Activated T-cell treated with anti-CD3 and anti-CD28 coated beads, Interleukin-2, amount 50 U/mL, for 4 hours (primary cell): ENCODE data around the gene ARHGAP8. TPM values are rescaled to one million over a fixed set of nuclear protein-coding genes. Genes with fewer than 3 reads are reported as not detected.
A peak's percentile ranks its signal among the peaks of the same experiment; 100 is the strongest.

Experiments
- ATAC-seq, 2 donors: fragments of 200-7000 bp; cut with Tn5 transposase; one replicate each; pipeline ENCODE4 v1.10.0; 2021
- DNase-seq: peaks from one replicate; pipeline ENCODE4 v3.0.0-alpha.2; 2020
- H3K27me3 Mint-ChIP-seq: one replicate; pipeline ENCODE4 v1.8.0; 2021; ENCODE audit warnings: low read depth, mixed read lengths
- H3K36me3 Mint-ChIP-seq: one replicate; pipeline ENCODE4 v1.8.0; 2022; ENCODE audit warnings: mixed read lengths; ENCODE audit not compliant: insufficient read depth
- H3K4me1 Mint-ChIP-seq: one replicate; pipeline ENCODE4 v1.8.0; 2021; ENCODE audit warnings: low read depth, mixed read lengths
- H3K4me3 Mint-ChIP-seq: one replicate; pipeline ENCODE4 v1.8.0; 2021; ENCODE audit warnings: mild to moderate bottlenecking, moderate library complexity, mixed read lengths
- H3K9me3 Mint-ChIP-seq: one replicate; pipeline ENCODE4 v1.8.0; 2021; ENCODE audit warnings: mixed read lengths
- total RNA-seq, 3 donors: library from RNA; stranded (reverse); gene quantifications; one replicate each; pipeline ENCODE4 v1.2.1, GENCODE V29; 2021

The ARHGAP8 gene
- total RNA-seq, 3 donors from 2014 or later = 0.53 to 2.0 (median 1.0) TPM

- H3K4me1 Mint-ChIP-seq = peaks cover 5% of the 10 kb centered on the region
- H3K36me3 Mint-ChIP-seq = no peaks in the 10 kb centered on the region
- DNase-seq = no peak
- no peaks in the 10 kb centered on the region for H3K9me3 Mint-ChIP-seq
- no peaks in the 10 kb centered on the region for H3K27me3 Mint-ChIP-seq
- H3K4me3 Mint-ChIP-seq = no peak overlapping the region
- peak in 1 of 2 donors; percentile 65 for ATAC-seq
Measured at GRCh38 chr22:44718418-44718817, 34.0 kb upstream of the ARHGAP8 start.

GRCh38 chr22:44719586-44720368 is 32.6 kb upstream of the ARHGAP8 start:
- H3K4me1 Mint-ChIP-seq = peaks cover 5% of the 10 kb centered on the region
- ATAC-seq (no peak), DNase-seq (no peak)
- peaks cover 4% of the 10 kb centered on the region for H3K36me3 Mint-ChIP-seq
- H3K4me3 Mint-ChIP-seq = no peak overlapping the region
- H3K27me3 Mint-ChIP-seq = no peaks in the 10 kb centered on the region
- no peaks in the 10 kb centered on the region for H3K9me3 Mint-ChIP-seq

GRCh38 chr22:44721213-44721612 is 31.2 kb upstream of the ARHGAP8 start:
- H3K27me3 Mint-ChIP-seq = no peaks in the 10 kb centered on the region
- DNase-seq (no peak), ATAC-seq (peak; percentile 34 to 38)
- no peaks in the 10 kb centered on the region for H3K9me3 Mint-ChIP-seq
- peaks cover 11% of the 10 kb centered on the region for H3K36me3 Mint-ChIP-seq
- no peak overlapping the region for H3K4me3 Mint-ChIP-seq
- peaks cover 5% of the 10 kb centered on the region for H3K4me1 Mint-ChIP-seq

- H3K9me3 Mint-ChIP-seq = no peaks in the 10 kb centered on the region
Measured at GRCh38 chr22:44722611-44723010, 29.8 kb upstream of the ARHGAP8 start.

GRCh38 chr22:44723801-44724200 is 28.6 kb upstream of the ARHGAP8 start:
- peaks cover 2% of the 10 kb centered on the region for H3K4me1 Mint-ChIP-seq
- H3K36me3 Mint-ChIP-seq = peaks cover 15% of the 10 kb centered on the region
- no peaks in the 10 kb centered on the region for H3K27me3 Mint-ChIP-seq
- H3K4me3 Mint-ChIP-seq = no peak overlapping the region
- no peak for DNase-seq
- no peak for ATAC-seq
- H3K9me3 Mint-ChIP-seq = no peaks in the 10 kb centered on the region

More at GRCh38 chr22:44722611-44723010, 29.8 kb upstream of the ARHGAP8 start:
- DNase-seq (no peak), ATAC-seq (no peak)
- Mint-ChIP-seq H3K36me3 (peaks cover 14% of the 10 kb centered on the region), H3K27me3 (no peaks in the 10 kb centered on the region), H3K4me1 (peaks cover 5% of the 10 kb centered on the region), H3K4me3 (no peak overlapping the region)

GRCh38 chr22:44724416-44724815 is 28.0 kb upstream of the ARHGAP8 start:
- ATAC-seq (no peak), DNase-seq (no peak)
- Mint-ChIP-seq H3K4me1 (peaks cover 3% of the 10 kb centered on the region), H3K27me3 (no peaks in the 10 kb centered on the region), H3K4me3 (no peak overlapping the region), H3K36me3 (peaks cover 15% of the 10 kb centered on the region), H3K9me3 (no peaks in the 10 kb centered on the region)

- DNase-seq (no peak), ATAC-seq (no peak)
- peaks cover 3% of the 10 kb centered on the region for H3K4me1 Mint-ChIP-seq
- no peaks in the 10 kb centered on the region for H3K27me3 Mint-ChIP-seq
- no peak overlapping the region for H3K4me3 Mint-ChIP-seq
- peaks cover 15% of the 10 kb centered on the region for H3K36me3 Mint-ChIP-seq
- no peaks in the 10 kb centered on the region for H3K9me3 Mint-ChIP-seq
Measured at GRCh38 chr22:44724859-44725258, 27.5 kb upstream of the ARHGAP8 start.

GRCh38 chr22:44726439-44726838 is 25.9 kb upstream of the ARHGAP8 start:
- Mint-ChIP-seq H3K27me3 (no peaks in the 10 kb centered on the region), H3K36me3 (peaks cover 18% of the 10 kb centered on the region), H3K9me3 (no peaks in the 10 kb centered on the region), H3K4me3 (no peak overlapping the region), H3K4me1 (peaks cover 3% of the 10 kb centered on the region)
- ATAC-seq = no peak
- DNase-seq = no peak

GRCh38 chr22:44727148-44727547 is 25.2 kb upstream of the ARHGAP8 start:
- Mint-ChIP-seq H3K36me3 (peaks cover 18% of the 10 kb centered on the region), H3K27me3 (no peaks in the 10 kb centered on the region), H3K9me3 (no peaks in the 10 kb centered on the region), H3K4me1 (peaks cover 3% of the 10 kb centered on the region), H3K4me3 (no peak overlapping the region)
- no peak for ATAC-seq
- no peak for DNase-seq

GRCh38 chr22:44727709-44728108 is 24.7 kb upstream of the ARHGAP8 start:
- ATAC-seq (no peak), DNase-seq (no peak)
- Mint-ChIP-seq H3K4me1 (peaks cover 3% of the 10 kb centered on the region), H3K9me3 (no peaks in the 10 kb centered on the region), H3K36me3 (peaks cover 18% of the 10 kb centered on the region), H3K4me3 (no peak overlapping the region), H3K27me3 (no peaks in the 10 kb centered on the region)

- H3K4me1 Mint-ChIP-seq = peaks cover 3% of the 10 kb centered on the region
- H3K9me3 Mint-ChIP-seq = no peaks in the 10 kb centered on the region
- ATAC-seq (peak in 1 of 2 donors; percentile 5), DNase-seq (no peak)
- no peak overlapping the region for H3K4me3 Mint-ChIP-seq
- H3K27me3 Mint-ChIP-seq = no peaks in the 10 kb centered on the region
- peaks cover 18% of the 10 kb centered on the region for H3K36me3 Mint-ChIP-seq
Measured at GRCh38 chr22:44728761-44729324, 23.5 kb upstream of the ARHGAP8 start.

GRCh38 chr22:44729391-44730021 is 22.9 kb upstream of the ARHGAP8 start:
- no peak overlapping the region for H3K4me3 Mint-ChIP-seq
- no peaks in the 10 kb centered on the region for H3K9me3 Mint-ChIP-seq
- no peaks in the 10 kb centered on the region for H3K27me3 Mint-ChIP-seq
- ATAC-seq (peak; percentile 54 to 59), DNase-seq (no peak)
- peaks cover 3% of the 10 kb centered on the region for H3K4me1 Mint-ChIP-seq
- H3K36me3 Mint-ChIP-seq = peaks cover 15% of the 10 kb centered on the region

GRCh38 chr22:44730022-44730393 is 22.4 kb upstream of the ARHGAP8 start:
- Mint-ChIP-seq H3K36me3 (peaks cover 13% of the 10 kb centered on the region), H3K4me1 (peaks cover 3% of the 10 kb centered on the region), H3K9me3 (no peaks in the 10 kb centered on the region), H3K4me3 (no peak overlapping the region), H3K27me3 (no peaks in the 10 kb centered on the region)
- ATAC-seq (no peak), DNase-seq (no peak)

- Mint-ChIP-seq H3K9me3 (no peaks in the 10 kb centered on the region), H3K4me1 (peaks cover 3% of the 10 kb centered on the region), H3K4me3 (no peak overlapping the region), H3K36me3 (peaks cover 10% of the 10 kb centered on the region), H3K27me3 (no peaks in the 10 kb centered on the region)
- no peak for DNase-seq
- ATAC-seq = no peak
Measured at GRCh38 chr22:44730490-44731356, 21.7 kb upstream of the ARHGAP8 start.
